Measurements from ENCODE around the gene CHRNE. TPM values are rescaled to one million over a fixed set of nuclear protein-coding genes. Genes with fewer than 3 reads are reported as not detected.
A peak's percentile ranks its signal among the peaks of the same experiment; 100 is the strongest.

The CHRNE gene
- total RNA-seq, 2 donors from 2014 or later = 0.33 to 1.8 TPM

DNA sequence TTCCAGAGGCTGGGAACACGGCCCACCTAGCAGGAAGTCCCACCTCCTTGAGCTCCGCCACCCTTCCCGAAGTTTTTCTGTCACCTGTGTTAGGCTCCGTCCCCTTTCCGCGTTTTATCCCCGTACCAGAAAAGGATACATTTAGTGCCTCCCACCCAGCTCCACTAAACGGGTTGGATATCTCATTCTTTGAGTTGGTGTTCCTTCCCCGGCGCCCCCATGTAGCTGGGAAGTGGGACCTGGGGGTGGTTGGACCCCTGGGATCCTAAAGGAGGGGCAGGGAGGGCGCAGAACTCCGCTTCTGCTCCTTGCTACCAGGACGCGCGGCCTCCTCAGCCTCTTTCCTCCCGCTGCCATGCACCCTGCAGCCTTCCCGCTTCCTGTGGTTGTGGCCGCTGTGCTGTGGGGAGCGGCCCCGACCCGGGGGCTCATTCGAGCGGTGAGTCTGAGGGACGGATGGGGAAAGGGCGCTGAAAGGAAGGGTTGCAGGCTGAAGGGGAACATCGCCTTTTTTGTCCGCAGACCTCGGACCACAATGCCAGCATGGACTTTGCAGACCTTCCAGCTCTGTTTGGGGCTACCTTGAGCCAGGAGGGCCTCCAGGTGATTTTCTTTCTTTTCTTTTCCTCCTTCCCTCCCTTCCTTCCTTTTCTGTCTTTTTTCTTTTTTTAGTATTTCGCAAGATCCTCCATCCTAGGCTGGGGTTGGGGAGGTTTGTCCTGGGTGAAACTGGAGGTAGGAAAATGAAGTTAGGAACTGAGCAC lies 37.8 kb upstream of the CHRNE start:
- Histone ChIP-seq H3K36me3 (replicated peaks in 1 of 2; ENCODE audit: insufficient read depth in 1 of 2, low read depth in 2 of 2) (peaks cover 0 to 13% of the 10 kb centered on the region in 2 donors), H3K27ac (peak overlapping the region; percentile 82 to 94 (median 91)), H3K4me1 (peaks cover 36% of the 10 kb centered on the region), H3K4me3 (peak overlapping the region; percentile 78 to 92), H3K9me3 (no peaks in the 10 kb centered on the region), H3K27me3 (no peaks in the 10 kb centered on the region)
- TF ChIP-seq, protein P1, sequence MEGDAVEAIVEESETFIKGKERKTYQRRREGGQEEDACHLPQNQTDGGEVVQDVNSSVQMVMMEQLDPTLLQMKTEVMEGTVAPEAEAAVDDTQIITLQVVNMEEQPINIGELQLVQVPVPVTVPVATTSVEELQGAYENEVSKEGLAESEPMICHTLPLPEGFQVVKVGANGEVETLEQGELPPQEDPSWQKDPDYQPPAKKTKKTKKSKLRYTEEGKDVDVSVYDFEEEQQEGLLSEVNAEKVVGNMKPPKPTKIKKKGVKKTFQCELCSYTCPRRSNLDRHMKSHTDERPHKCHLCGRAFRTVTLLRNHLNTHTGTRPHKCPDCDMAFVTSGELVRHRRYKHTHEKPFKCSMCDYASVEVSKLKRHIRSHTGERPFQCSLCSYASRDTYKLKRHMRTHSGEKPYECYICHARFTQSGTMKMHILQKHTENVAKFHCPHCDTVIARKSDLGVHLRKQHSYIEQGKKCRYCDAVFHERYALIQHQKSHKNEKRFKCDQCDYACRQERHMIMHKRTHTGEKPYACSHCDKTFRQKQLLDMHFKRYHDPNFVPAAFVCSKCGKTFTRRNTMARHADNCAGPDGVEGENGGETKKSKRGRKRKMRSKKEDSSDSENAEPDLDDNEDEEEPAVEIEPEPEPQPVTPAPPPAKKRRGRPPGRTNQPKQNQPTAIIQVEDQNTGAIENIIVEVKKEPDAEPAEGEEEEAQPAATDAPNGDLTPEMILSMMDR (IDR thresholded peaks at IDR 0.05) = no peak
- peak in 1 of 3 donors; percentile 14 for TF ChIP-seq POLR2A (IDR thresholded peaks at IDR 0.05)
- intact Hi-C loops (cut with DNase I) = no loop called here
- ATAC-seq (peak; percentile 74), DNase-seq (peak; percentile 83 to 92 (median 90))
- WGBS, 2 donors = 0 to 2% methylated on average over 23 to 29 of the region's 29 CpGs

DNA sequence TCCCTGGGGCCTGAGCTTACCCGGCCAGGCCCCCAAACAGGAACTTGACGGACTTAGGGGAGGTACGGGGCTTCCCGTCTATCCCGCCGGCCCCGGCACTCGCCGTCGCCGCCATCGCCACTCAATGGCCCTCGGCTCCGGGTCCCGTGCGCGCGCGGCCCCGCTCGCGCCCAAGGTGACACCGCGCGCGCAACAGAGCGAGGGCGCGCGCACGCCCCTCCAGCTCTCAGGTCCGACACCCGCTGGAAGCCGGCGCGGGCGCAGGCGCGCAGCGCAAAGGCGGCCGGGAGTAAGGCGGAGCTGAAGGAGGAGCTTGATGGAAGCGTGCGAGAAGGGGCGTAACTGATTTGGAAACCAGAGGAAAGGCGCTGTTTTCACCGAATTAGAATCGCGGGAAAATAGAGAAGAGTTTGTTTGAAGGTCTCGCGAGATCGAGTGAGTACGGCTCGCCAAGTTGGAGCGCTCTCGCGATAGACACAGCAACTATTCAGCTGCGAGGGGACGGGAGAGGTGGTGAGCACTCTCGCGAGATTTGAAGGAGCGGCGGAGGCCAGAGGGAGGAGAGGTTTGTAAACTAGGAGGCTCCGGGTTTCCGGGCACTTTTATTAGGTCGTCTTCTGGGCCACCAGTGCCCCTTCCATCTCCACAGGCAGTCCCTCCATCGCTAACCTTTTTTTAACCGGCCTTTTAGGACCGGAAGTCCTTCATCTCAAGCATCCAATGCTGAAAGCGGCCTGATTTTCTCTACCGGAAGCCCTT lies 37.1 kb upstream of the CHRNE start, which contains the start of the genes RNF167 and SLC25A11:
TSS of gene RNF167 (plus strand) at position 473 of the 759 bp plus-strand sequence. CDS start 642 bp downstream, outside the sequence.
TSS of gene SLC25A11 (minus strand) at position 251 of the 759 bp plus-strand sequence. CDS start at position 115, 136 bp downstream.
- peaks cover 28% of the 10 kb centered on the region for H3K4me1 ChIP-seq

DNA sequence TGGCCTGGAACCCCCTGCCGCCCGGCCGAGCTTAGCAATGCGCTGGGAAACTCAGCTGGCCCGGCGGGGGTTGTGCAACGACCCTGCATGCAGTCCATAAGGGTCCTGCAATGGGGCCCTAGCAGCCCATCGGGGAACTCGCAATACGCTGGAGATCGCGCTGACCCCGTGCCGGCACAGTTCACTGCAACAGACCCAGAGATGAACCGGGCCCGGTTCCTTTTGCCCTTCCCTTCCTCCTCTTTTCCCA lies 36.6 kb upstream of the CHRNE start:
- intact Hi-C loops (cut with DNase I) = no loop called here
- Histone ChIP-seq H3K27ac (peak overlapping the region; percentile 82 to 94 (median 91)), H3K36me3 (replicated peaks in 1 of 2; ENCODE audit: insufficient read depth in 1 of 2, low read depth in 2 of 2) (peaks cover 0 to 13% of the 10 kb centered on the region in 2 donors), H3K9me3 (no peaks in the 10 kb centered on the region), H3K27me3 (no peaks in the 10 kb centered on the region), H3K4me1 (peaks cover 25% of the 10 kb centered on the region), H3K4me3 (peak overlapping the region; percentile 78 to 92)
- TF ChIP-seq, protein P1 (IDR thresholded peaks at IDR 0.05) = no peak
- no peak for TF ChIP-seq POLR2A (IDR thresholded peaks at IDR 0.05)
- ATAC-seq = no peak
- no peak for DNase-seq
- WGBS, 2 donors = 0% methylated on average over 7 to 16 of the region's 16 CpGs

More for the DNA sequence above, 37.1 kb upstream of the CHRNE start, which contains the start of the genes RNF167 and SLC25A11:
- TF ChIP-seq POLR2A (IDR thresholded peaks at IDR 0.05) = peak in 2 of 3 donors; percentile 54 to 62
- TF ChIP-seq, protein P1 (IDR thresholded peaks at IDR 0.05) = peak in 1 of 7 experiments; percentile 29
- WGBS, 2 donors = 1% methylated on average over 45 to 72 of the region's 72 CpGs
- H3K9me3 ChIP-seq = no peaks in the 10 kb centered on the region
- peak; percentile 95 to 99 (median 96) for DNase-seq
- H3K27me3 ChIP-seq = no peaks in the 10 kb centered on the region
- H3K27ac ChIP-seq = peak within 1 kb of the TSS; percentile 82 to 94 (median 91)
- H3K4me3 ChIP-seq = peak within 1 kb of the TSS; percentile 78 to 92
- intact Hi-C loops (cut with DNase I) = no loop called here
- peak; percentile 90 for ATAC-seq
- H3K36me3 ChIP-seq (replicated peaks in 1 of 2; ENCODE audit: insufficient read depth in 1 of 2, low read depth in 2 of 2) = peaks cover 0 to 13% of the 10 kb centered on the region in 2 donors

DNA sequence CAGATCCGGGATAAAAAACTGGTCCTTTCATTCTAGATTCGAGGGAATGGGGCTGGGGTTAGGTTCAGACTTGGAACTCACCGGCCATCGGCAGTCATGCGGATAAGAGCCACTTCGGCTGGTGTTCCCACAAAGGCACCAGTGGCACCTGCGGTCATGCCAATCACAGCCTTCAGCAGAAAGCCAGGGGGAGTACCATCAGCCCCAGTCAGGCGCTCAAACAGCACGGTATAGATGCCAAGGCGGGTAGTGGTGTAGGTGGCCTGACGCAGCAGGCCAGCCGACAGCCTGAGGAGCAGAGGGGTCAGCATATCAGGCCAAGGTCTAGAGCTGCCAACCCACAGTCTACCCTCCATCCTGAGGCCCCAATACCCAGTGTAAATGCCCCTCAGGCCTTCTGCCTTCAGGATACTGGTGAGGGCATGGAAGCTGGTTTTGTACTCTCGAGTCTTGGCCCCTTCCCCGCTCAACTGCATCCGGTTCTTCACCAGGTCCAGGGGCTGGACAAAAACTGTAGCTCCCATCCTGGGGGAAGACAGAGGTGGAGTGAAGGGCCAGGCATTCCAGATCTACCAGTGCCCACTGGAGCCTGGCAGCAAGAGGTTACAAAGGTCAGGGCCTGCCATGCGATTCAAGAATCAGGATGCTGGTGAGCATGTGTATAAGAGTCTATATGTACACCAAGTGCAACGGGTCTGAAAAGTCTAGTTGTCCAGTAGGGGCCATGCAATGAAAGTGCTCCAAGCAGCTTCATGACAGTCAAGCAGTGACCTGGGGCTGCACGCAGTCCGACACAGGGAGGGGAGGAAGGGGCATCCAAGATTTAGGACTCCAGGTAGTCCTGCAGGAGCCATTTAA lies 36.0 kb upstream of the CHRNE start:
- intact Hi-C loops (cut with DNase I) = no loop called here
- H3K27ac ChIP-seq = peak overlapping the region; percentile 82 to 94 (median 91)
- peaks cover 0 to 13% of the 10 kb centered on the region in 2 donors for H3K36me3 ChIP-seq (replicated peaks in 1 of 2; ENCODE audit: insufficient read depth in 1 of 2, low read depth in 2 of 2)
- WGBS, 2 donors = 47 to 51% methylated on average over 9 to 18 of the region's 19 CpGs
- TF ChIP-seq, protein P1 (IDR thresholded peaks at IDR 0.05) = no peak
- TF ChIP-seq POLR2A (IDR thresholded peaks at IDR 0.05) = no peak
- no peaks in the 10 kb centered on the region for H3K9me3 ChIP-seq
- DNase-seq (no peak), ATAC-seq (no peak)
- peak overlapping the region; percentile 78 to 92 for H3K4me3 ChIP-seq
- H3K4me1 ChIP-seq = peaks cover 30% of the 10 kb centered on the region
- H3K27me3 ChIP-seq = no peaks in the 10 kb centered on the region

Data from body of pancreas (tissue), 4 donors.